COLO829 (cell line): ENCODE measurements around the gene IPP.
"Not testable (repeated sequence)": the region's sequence is repeated elsewhere in the genome, so short reads cannot be mapped to it uniquely, and the experiment has no call there.

Source experiments
- DNase-seq: peaks from one replicate; pipeline ENCODE4 v3.0.0; 2012; ENCODE audit warnings: low spot score

The IPP gene

GRCh38 chr1:45739641-45740156 is 10.8 kb downstream of the IPP start:
- not testable (repeated sequence) for DNase-seq

DNA sequence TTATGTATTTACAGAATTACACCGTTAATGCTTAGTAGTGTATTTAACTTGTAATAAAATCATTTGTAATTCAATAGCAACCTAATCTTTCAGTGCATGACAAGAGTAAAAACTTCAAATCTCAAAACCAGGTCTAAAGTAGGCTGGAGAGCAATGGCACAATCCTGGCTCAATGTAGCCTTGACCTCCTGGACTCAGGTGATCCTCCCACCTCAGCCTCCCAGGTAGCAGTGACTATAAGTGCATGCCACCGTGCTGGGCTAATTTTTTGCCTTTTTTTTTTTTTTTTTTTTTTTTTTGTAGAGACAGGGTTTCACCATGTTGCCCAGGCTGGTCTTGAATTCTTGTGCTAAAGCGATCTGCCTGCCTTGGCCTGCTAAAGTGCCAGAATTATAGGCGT is 11.3 kb downstream of the IPP start:
- DNase-seq = no peak

DNA sequence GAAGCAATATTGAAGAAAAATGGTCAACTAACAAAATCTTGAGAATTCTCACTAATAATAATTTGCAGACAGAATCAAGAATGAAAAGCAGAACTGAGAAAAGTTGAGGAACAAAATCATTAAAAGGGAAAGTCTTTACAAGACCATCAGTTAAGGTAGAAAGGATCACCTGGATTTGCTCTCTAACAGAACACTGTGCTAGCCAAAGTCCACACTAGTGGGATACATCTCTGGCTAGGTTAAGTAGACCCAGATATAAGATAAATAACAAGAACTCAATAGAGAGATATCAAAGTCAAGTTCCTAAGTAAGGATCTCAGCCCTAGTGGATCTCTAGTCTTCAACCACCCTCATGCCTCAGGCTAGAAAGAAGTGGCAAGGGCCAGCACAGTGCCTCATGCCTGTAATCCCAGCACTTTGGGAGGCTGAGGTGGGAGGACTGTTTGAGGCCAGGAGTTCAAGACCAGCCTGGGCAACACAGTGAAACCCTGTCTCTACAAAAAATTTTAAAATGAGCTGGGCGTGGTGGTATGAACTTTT is 19.6 kb downstream of the IPP start:
- DNase-seq = no peak

- no peak for DNase-seq
These were observed 20.2 kb downstream of the IPP start for GRCh38 chr1:45730075-45730779.

DNA sequence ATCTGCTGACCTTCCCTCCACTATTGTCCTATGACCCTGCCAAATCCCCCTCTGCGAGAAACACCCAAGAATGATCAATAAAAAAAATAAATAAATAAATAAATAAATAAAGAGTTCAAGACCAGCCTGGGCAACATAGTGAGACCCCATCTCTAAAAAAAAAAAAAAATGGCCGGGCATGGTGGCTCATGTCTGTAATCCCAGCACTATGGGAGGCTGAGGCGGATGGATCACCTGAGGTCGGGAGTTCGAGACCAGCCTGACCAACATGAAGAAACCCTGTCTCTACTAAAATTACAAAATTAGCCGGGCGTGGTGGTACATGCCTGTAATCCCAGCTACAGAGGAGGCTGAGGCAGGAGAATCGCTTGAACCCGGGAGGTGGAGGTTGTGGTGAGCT is 24.4 kb downstream of the IPP start:
- not testable (repeated sequence) for DNase-seq

- DNase-seq = no peak
These were observed 27.1 kb downstream of the IPP start for GRCh38 chr1:45723248-45723930.

DNA sequence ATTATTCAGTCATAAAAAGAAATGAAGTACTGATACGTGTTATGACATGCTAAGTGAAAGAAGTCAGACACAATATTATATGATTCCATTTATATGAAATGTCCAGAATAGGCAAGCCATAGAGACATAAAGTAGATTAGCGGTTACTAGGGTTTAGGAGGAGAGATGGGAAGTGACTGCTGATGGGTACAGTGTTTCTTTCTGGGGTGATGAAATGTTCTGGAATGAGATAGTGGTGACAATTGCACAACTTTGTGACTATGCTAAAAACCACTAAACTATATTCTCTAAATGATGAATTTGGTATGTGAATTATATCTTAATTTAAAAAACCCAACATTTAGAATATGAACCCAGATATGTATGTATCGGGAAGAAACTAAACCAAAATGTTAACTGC is 27.6 kb downstream of the IPP start:
- DNase-seq = no peak

- no peak for DNase-seq
These were observed 29.2 kb downstream of the IPP start for GRCh38 chr1:45721207-45721606.

DNA sequence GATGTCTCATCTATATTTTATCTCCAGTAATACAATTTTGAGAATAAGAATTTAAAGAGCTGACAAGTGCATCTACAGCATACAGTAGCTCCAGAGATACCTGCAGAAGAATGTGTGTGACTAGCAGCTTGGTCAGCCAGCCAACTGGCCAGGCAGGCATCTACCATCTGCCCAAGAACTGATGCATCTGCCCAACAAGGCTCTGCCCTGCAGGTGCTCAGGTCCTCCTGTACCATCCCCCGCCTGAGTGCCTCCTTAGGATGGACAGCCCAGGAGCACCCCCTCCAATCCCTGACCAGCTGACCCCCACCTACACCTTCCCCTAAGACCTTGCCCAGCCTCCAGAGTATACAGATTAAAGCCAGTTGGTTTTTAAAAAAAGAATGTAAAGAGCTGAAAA is 32.2 kb downstream of the IPP start:
- DNase-seq = no peak

DNA sequence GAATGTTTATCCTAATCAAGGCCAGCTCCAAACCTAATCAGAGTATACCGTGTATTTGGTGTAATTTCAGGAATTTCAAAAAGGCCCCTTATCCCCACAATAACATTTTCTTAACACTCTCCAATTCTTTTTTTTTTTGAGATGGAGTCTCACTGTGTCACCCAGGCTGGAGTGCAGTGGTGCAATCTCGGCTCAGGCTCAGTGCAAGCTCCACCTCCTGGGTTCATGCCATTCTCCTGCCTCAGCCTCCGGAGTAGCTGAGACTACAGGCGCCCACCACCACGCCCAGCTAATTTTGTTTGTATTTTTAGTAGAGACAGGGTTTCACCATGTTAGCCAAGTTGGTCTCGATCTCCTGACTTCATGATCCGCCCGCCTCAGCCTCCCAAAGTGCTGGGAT is 33.1 kb downstream of the IPP start:
- DNase-seq = not testable (repeated sequence)

DNA sequence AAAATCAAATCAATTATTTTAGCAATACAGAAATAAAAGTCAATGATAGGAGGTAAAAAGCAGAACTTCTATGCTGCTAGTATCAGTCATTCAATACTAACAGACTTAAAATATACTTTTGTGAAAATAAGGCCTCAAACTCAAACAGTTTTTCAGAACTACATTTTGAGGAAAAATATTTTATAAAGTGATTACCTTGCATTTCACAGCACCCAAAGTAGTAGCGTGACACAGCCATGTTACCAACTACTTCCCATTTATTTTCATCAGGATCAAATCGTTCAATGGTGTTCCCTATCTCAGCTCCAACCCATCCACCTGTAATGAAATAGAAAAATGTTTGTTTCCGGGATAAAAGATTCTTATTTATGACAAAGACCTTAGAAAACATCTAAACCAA is 33.8 kb downstream of the IPP start:
- no peak for DNase-seq

DNA sequence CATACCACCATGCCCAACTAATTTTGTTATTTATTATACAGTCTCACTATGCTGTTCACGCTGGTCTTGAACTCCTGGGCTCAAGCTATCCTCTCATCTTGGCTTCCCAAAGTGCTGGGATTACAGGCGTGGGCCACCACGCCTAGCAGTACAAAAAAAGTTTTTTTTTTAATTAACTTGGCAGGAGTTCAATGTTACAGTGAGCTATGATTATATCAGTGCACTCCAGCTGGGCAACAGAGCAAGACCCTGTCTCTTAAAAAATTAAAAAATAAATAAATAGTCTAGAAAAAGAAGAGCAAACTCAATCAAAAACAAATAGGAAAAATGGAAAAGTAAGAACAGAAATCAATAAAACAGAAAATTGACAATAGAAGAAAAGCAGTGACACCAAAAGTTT is 36.7 kb downstream of the IPP start:
- DNase-seq = no peak

- DNase-seq = no peak
These were observed 45.8 kb downstream of the IPP start for GRCh38 chr1:45704637-45705036.

- no peak for DNase-seq
These were observed 55.6 kb downstream of the IPP start for GRCh38 chr1:45694823-45695222.

DNA sequence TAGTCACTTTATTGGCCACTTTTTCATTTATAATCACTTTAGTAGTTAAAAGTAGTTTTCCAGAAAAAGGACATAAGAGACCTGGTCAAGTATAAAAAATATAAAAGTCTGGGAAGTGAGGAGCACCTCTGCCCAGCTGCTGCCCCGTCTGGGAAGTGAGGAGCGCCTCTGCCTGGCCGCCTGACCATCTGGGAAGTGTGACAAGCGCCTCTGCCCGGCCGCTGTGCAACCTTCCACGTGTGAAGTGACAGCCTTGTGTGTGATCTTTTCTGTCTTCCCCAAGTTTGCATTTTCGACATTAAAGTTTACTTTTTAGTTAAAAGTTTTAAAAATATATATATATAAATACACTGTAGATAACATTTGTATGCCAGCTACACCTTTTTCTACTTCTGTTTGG is 56.6 kb downstream of the IPP start:
- not testable (repeated sequence) for DNase-seq

DNA sequence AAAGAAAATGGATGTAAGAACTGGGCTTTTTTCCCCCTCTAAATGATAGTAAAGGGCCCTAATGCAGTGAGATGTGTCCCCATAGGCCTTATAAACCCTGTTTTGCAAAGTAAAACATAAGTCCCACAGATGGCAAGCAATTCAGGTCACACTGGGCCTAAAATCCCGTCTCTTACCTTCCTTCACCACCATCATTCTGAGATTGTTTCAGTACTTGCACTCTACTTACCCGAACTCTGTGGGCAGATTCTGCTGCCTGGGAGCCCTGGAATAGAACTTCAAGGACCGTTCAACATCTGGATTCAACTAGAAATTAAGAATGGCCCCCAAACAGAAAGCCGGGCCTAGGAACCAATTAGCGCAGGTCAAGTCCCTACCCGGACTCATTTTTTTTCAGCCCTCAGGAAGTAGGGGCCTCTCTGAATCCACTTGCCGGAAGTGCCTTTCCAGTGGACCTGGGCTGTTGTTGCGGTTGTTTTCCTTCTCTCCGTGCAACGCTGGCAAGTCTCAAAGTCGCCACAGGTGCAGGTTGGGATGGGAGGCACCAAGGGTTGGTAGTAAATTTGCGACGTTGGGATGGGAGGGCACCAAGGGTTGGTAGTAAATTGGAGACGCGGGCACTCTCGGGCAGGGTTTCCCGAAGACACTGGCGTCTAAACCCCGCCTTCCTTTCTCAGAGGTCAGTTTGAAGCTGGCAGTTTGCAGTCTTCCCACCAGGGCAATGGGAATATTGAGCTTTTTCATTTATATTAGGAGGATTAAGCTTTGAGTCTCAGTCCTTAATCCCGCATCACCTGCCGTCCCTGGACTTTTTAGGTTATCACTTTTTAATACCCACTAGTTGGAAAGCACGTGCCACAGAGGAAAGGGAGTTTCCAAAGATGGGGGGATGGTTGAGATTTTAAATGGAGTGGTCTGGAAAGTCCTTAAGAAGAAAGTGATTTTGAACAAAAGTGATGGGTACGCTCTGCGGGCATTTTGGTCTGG is 62.4 kb downstream of the IPP start, which contains the start of gene TMEM69:
TMEM69 (plus strand) TSS at position 428 of the 987 bp plus-strand sequence. CDS start 2,888 bp downstream, outside the sequence.
- peak; percentile 90 for DNase-seq

DNA sequence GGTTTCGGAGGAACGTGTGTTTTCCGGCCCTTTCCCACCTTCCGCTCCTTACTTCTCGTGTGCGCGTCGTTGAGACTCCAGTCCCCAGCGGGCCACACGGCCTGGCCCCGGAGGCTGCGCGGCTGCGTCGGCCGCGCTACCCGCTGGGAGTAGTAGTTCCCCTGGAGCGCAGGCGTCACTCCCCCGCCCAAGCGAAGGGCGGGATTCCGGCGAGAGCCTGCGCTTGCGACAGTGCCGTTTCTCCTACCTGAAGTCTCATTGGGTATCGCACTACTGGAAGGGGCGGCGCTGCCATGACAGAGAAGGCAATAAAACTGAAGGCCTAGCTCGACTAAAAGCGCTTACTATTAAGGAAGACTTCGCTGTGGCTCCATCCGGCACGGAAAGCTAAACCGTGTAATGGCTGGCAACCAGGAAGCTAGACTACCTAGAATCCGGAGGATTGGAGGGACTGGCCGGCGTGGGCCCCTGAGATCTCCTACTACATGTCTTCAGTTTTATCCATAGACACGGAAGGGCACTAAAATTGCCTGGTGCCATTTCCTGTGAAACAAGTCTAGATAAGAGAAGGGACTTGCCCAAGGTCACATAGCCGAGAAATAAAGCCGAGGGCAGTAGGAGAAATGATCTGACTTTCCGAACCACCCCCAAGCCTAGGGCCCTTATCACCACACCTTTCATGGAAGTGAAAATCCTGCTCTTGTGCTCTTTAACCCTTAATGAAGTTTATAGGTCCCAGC is 63.3 kb downstream of the IPP start:
- DNase-seq = peak; percentile 97

DNA sequence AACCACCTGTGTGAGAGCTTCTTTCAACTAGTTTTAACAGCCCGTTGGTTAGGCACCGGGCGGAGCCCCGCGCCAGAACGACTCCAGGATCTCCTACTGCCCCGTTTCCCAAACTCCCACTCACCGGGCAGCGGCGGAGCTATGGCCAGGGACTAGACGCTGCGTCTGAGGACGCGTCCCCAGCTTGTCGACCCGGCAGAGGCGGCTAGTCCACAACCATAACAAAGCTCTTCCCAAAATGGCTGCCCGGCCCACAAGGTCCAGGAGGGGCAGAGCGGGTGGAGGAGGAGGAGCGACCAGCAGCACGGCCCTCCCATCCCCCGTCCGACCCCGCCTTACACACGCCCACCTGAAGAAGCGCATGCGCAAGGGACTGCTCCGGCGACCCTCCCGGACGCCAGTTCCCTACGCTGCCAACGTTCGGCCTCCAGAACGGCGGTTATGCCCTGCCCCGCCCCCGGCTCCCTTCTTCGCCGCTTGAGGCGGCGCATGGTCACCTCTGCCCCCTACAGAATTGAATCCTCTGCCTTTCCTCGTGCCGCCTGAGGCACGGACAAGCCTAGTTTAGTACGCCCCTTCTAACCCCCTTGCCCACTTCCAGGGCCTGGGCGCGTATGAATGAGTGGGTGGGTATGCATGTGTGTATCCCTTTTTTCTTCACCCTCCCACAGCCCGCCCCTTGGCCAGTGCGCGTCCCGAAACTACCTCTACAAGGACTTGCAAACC is 64.0 kb downstream of the IPP start, which contains the start of gene GPBP1L1:
GPBP1L1 (minus strand) TSS at position 246 of the 726 bp plus-strand sequence. CDS start 27,446 bp downstream, outside the sequence.
- DNase-seq = peak; percentile 99

GRCh38 chr1:45686015-45686287 is 64.5 kb downstream of the IPP start:
- no peak for DNase-seq

GRCh38 chr1:45685308-45686014 is 65.0 kb downstream of the IPP start:
- no peak for DNase-seq
